HL-60 (cell line): ENCODE results near the gene TELO2.

ENCODE experiments used
- DNase-seq, 2 experiments: peaks; one replicate each; pipeline ENCODE4 v3.0.0-alpha.2; 2010 to 2020; ENCODE audit warnings: low read depth in 1 of 2, low spot score in 1 of 2
- H3K27ac ChIP-seq: fragments of 250-450 bp; sonication (Bioruptor Pico); replicated peaks from 2 replicates; pipeline ENCODE4 v1.5.1; 2020; ENCODE audit warnings: mild to moderate bottlenecking, moderate library complexity
- H3K27me3 ChIP-seq: fragments of 250-450 bp; sonication (Bioruptor Pico); 2 replicates; pipeline ENCODE4 v1.5.1; 2021; ENCODE audit warnings: mild to moderate bottlenecking, moderate library complexity; ENCODE audit not compliant: insufficient read depth, poor library complexity, severe bottlenecking
- H3K4me3 ChIP-seq: replicated peaks from 2 replicates; pipeline ENCODE4 v1.5.1; 2011; ENCODE audit warnings: mild to moderate bottlenecking, control low read depth, low read length; ENCODE audit not compliant: insufficient read depth
- CTCF ChIP-seq: IDR thresholded peaks from one replicate; pipeline ENCODE4 v1.5.1; 2011; ENCODE audit warnings: low read length, control low read depth, inconsistent platforms; ENCODE audit not compliant: insufficient read depth
- GABPA ChIP-seq: IDR thresholded peaks from 2 replicates; pipeline ENCODE4 v1.6.1; 2012; ENCODE audit warnings: low read depth
- POLR2AphosphoS5 ChIP-seq: IDR thresholded peaks from 2 replicates; pipeline ENCODE4 v1.6.1; 2012; ENCODE audit warnings: low read depth
- SPI1 ChIP-seq: IDR thresholded peaks from 2 replicates; pipeline ENCODE4 v1.6.1; 2012; ENCODE audit warnings: low read depth, mild to moderate bottlenecking, borderline replicate concordance
- TF ChIP-seq, protein P1 (sequence below): IDR thresholded peaks from 2 replicates; pipeline ENCODE4 v1.6.1; 2012; ENCODE audit warnings: low read depth; ENCODE audit not compliant: insufficient replicate concordance

TELO2 gene

GRCh38 chr16:1457489-1458245 is 35.5 kb upstream of the TELO2 start:
- DNase-seq = no peak
- Histone ChIP-seq H3K4me3 (no peak overlapping the region), H3K27me3 (no peaks in the 10 kb centered on the region), H3K27ac (no peak overlapping the region)
- TF ChIP-seq GABPA = no peak
- TF ChIP-seq SPI1 = no peak
- TF ChIP-seq POLR2AphosphoS5 = no peak
- TF ChIP-seq, protein P1, sequence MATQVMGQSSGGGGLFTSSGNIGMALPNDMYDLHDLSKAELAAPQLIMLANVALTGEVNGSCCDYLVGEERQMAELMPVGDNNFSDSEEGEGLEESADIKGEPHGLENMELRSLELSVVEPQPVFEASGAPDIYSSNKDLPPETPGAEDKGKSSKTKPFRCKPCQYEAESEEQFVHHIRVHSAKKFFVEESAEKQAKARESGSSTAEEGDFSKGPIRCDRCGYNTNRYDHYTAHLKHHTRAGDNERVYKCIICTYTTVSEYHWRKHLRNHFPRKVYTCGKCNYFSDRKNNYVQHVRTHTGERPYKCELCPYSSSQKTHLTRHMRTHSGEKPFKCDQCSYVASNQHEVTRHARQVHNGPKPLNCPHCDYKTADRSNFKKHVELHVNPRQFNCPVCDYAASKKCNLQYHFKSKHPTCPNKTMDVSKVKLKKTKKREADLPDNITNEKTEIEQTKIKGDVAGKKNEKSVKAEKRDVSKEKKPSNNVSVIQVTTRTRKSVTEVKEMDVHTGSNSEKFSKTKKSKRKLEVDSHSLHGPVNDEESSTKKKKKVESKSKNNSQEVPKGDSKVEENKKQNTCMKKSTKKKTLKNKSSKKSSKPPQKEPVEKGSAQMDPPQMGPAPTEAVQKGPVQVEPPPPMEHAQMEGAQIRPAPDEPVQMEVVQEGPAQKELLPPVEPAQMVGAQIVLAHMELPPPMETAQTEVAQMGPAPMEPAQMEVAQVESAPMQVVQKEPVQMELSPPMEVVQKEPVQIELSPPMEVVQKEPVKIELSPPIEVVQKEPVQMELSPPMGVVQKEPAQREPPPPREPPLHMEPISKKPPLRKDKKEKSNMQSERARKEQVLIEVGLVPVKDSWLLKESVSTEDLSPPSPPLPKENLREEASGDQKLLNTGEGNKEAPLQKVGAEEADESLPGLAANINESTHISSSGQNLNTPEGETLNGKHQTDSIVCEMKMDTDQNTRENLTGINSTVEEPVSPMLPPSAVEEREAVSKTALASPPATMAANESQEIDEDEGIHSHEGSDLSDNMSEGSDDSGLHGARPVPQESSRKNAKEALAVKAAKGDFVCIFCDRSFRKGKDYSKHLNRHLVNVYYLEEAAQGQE = no peak
- no peak for TF ChIP-seq CTCF

DNA sequence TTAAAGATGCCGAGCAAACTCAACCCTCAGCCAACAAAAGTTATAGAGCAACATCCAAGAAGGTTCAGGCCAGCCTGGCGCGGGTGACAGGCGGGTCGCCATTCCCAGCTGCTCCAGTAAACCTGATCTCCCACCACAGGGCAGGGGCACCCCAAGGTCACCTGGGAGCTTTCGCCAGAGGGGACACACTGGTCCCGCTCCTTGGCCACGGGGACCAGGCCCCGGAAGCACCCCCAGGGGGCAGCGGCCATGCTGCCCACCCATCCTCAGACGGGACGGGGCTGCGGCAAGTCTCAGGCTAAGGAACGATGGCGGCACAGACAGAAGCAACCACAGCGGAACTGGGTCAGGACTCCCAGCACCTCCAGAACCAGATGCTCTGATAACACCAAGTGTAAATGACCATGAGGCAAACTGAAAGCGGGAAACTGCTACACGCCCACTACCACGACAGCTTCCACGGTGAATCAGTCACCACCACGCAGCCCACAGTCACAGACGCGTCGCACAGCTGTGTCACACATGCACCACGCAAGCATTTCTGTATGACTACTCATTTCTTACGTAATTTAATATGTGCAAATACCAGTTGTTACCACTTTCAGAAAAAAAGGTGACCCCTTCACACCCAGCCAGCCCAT is 34.7 kb upstream of the TELO2 start:
- no peak overlapping the region for H3K27ac ChIP-seq
- H3K27me3 ChIP-seq = no peaks in the 10 kb centered on the region
- no peak for DNase-seq
- TF ChIP-seq POLR2AphosphoS5 (no peak), CTCF (no peak), SPI1 (no peak), GABPA (no peak)
- TF ChIP-seq, protein P1 = no peak
- H3K4me3 ChIP-seq = no peak overlapping the region

- no peak for TF ChIP-seq POLR2AphosphoS5
- TF ChIP-seq, protein P1 = no peak
- no peak for TF ChIP-seq SPI1
- TF ChIP-seq GABPA = no peak
- TF ChIP-seq CTCF = no peak
- H3K27me3 ChIP-seq = no peaks in the 10 kb centered on the region
- H3K27ac ChIP-seq = no peak overlapping the region
- DNase-seq = no peak
- no peak overlapping the region for H3K4me3 ChIP-seq
These were observed 34.2 kb upstream of the TELO2 start for GRCh38 chr16:1458977-1459341.
